GM12891 (cell line): ENCODE data around the gene NABP1.
A peak's percentile ranks its signal among the peaks of the same experiment; 100 is the strongest.

Source experiments
- PAX5 ChIP-seq: IDR thresholded peaks from 2 replicates; pipeline ENCODE4 v1.6.1; 2011; ENCODE audit warnings: low read length, moderate library complexity, mild to moderate bottlenecking; ENCODE audit not compliant: insufficient read depth, severe bottlenecking
- POLR2A ChIP-seq: IDR thresholded peaks from 2 replicates; pipeline ENCODE4 v1.6.1; 2011; ENCODE audit warnings: low read depth, low read length, control low read depth
- POLR2AphosphoS5 ChIP-seq: IDR thresholded peaks from 2 replicates; pipeline ENCODE4 v1.6.1; 2011; ENCODE audit warnings: low read depth, low read length, control low read depth
- SPI1 ChIP-seq: IDR thresholded peaks from 2 replicates; pipeline ENCODE4 v1.6.1; 2011; ENCODE audit warnings: low read depth, low read length, control low read depth
- TAF1 ChIP-seq: IDR thresholded peaks from 2 replicates; pipeline ENCODE4 v1.6.1; 2011; ENCODE audit warnings: low read depth, low read length, control low read depth

DNA sequence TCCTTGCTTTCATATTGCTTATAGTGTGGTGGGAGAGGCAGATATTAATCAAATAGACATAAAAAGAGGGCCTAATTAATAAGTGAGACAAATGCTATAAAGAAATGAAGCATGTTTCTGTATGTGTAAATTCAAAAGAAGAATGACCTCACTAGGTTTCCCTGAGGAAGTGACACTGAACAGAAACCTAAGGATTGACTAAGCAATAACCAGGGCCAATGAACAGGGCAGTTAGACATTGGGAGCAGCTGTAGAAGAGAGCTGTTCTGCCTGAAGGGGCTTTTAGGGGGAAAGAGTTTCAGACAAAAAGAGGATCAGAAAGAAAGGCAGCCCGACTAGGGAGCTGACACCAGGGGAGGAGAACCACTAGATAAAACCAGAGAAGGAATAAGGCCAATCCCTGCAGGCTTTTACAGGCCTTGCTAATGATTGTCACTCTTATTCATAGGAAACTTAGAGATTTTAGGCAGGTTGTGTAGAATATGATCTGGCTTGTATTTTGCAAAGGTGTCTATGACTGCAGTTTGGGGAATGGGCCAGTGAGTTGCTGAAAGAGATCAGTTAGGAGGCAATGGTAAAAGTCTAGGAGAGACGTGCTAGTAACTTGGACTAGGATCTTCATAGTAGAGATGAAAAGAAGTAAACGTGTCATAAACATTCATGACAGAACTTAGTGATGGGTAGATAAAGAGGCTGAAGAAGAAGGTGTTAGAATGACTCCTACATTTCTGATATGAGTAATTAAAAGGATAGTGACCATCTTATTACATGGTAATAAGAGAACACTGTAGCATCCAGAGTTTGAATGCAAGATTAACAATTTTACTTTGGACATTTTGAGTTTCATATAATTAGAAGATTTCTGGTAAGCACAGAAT lies 26.8 kb upstream of the NABP1 start:
- TF ChIP-seq TAF1, result no peak
- TF ChIP-seq POLR2A, result peak; percentile 37; the same call in 1 of the 2 replicates
- TF ChIP-seq POLR2AphosphoS5, result peak; percentile 51; the same call in 1 of the 2 replicates
- no peak for TF ChIP-seq PAX5
- peak; percentile 94 for TF ChIP-seq SPI1
